ENCODE data around the gene ELFN2.

Gene ELFN2

DNA sequence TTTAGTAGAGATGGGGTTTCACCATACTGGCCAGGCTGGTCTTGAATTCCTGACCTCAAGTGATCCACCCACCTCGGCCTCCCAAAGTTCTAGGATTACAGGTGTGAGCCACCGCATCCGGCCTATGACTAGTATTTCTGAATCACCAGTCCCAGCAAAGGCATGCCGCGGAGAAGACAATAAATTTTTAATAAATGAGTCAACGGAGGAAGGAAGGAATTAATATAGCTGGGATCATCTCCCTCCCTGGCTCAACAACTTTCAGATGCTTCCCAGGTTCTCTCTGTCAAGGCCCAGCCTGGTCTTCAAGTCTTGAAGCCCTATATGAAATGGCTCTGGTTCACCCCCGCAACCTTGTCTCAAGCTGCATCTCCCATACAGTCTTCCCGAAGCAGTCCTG is 99.3 kb downstream of the ELFN2 start:
- no peak overlapping the region for H3K27ac ChIP-seq
- peaks cover 20 to 38% (median 33%) of the 10 kb centered on the region in 10 experiments for H3K4me1 ChIP-seq
- H3K4me3 ChIP-seq, result no peak overlapping the region
- peaks cover 0 to 41% (median 0%) of the 10 kb centered on the region in 11 experiments; a peak in 6 of 22 replicates for H4K20me1 ChIP-seq
- H3K9me3 ChIP-seq (replicated peaks in 1 of 11), result no peaks in the 10 kb centered on the region
- peaks cover 64 to 79% (median 70%) of the 10 kb centered on the region in 11 experiments for H3K27me3 ChIP-seq
- TF ChIP-seq Cebpa-rat (IDR thresholded peaks at IDR 0.05), result no peak
- H3K4me2 ChIP-seq, result no peak overlapping the region
- H3K9ac ChIP-seq, result no peak overlapping the region
- H3K36me3 ChIP-seq, result no peaks in the 10 kb centered on the region

DNA sequence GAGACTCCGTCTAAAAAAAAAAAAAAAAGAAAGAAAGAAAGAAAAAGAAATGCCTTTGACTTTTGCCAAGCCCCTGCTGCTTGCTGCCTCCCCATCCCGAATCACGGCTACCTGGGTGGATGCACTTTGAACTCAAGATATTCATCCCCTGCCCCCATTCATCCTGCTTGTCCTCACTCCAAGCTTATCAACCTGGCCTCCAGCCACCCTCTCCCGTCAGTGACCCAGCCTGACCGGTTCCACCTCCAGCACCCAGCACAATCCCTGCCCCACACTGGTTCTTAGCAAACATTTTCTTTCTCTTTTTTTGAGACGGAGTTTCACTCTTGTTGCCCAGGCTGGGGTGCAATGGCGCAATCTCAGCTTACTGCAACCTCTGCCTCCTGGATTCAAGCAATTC is 100.6 kb downstream of the ELFN2 start:
- H3K36me3 ChIP-seq, result no peaks in the 10 kb centered on the region
- H3K27me3 ChIP-seq, result peaks cover 66 to 79% (median 70%) of the 10 kb centered on the region in 11 experiments
- peaks cover 0 to 30% (median 0%) of the 10 kb centered on the region in 11 experiments; a peak in 6 of 22 replicates for H4K20me1 ChIP-seq
- peaks cover 16 to 30% (median 23%) of the 10 kb centered on the region in 10 experiments for H3K4me1 ChIP-seq
- 0 out of 22 replicates have a peak, but pooled peaks of 1 of the 11 experiments have one; percentile 10 for TF ChIP-seq Cebpa-rat (IDR thresholded peaks at IDR 0.05)
- no peak overlapping the region for H3K4me2 ChIP-seq
- no peak overlapping the region for H3K27ac ChIP-seq
- no peak overlapping the region for H3K9ac ChIP-seq
- H3K4me3 ChIP-seq, result no peak overlapping the region
- no peaks in the 10 kb centered on the region for H3K9me3 ChIP-seq (replicated peaks in 1 of 11)

DNA sequence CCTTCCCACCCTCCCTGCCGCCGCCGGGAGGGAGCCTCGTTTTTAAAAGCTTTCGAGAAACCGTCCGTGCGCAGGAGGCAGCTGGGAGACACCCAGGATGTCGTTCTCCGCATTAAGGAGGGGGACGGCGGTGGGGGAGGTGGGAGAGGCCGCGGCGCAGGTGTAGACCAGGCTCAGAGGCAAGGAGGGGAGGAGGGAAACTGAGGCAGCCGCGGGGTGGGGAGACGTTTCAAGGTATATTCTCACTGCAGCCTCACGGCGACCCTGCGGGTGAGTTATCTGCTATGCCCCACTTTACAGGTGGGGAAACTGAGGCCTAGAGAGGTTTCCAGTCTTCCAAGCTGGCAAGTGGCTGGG is 102.3 kb downstream of the ELFN2 start:
- H3K4me2 ChIP-seq, result no peak overlapping the region
- H3K4me1 ChIP-seq, result peaks cover 0 to 14% (median 6%) of the 10 kb centered on the region in 10 experiments; a peak in 15 of 20 replicates

DNA sequence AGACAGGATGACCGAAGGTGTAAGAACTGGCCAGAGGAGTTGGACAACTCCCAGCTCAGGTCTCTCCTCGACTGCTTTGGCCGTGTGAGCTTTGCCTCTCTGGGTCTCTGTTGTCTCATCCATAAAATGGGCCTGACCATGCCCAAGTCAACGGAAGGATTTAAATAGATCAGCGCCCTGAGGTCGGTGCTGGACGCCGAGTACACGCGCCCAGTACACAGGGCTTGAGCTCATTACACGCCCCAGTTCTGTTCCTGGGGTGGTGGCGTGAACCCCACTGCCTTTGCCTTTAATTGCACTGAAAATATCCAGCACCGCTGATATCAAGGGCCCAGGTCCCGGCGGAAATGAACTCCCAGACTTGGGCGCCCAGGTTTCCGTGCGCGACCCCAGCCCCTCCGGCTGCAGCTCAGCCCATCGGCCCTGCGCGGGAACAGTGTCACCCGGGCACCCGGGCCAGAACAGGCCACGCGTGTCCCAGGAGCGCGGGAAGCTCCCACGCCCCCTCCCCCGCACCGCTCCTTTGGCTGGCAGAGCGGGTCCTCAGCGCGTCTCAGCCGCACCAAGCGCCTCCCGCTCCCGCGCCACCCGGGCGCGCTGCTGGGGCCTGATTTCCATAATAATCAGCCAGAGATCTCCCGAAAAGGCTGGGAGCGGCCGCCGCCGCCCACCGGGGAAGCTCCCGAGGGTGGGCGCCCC is 102.8 kb downstream of the ELFN2 start:
- peaks cover 0 to 18% (median 0%) of the 10 kb centered on the region in 11 experiments; a peak in 6 of 22 replicates for H4K20me1 ChIP-seq
- no peak overlapping the region for H3K4me2 ChIP-seq
- TF ChIP-seq Cebpa-rat (IDR thresholded peaks at IDR 0.05), result no peak
- no peak overlapping the region for H3K4me3 ChIP-seq
- H3K27me3 ChIP-seq, result peaks cover 65 to 86% (median 76%) of the 10 kb centered on the region in 11 experiments
- H3K36me3 ChIP-seq, result no peaks in the 10 kb centered on the region
- no peak overlapping the region for H3K27ac ChIP-seq
- no peak overlapping the region for H3K9ac ChIP-seq
- H3K9me3 ChIP-seq (replicated peaks in 1 of 11), result no peaks in the 10 kb centered on the region
- peaks cover 0 to 9% (median 1%) of the 10 kb centered on the region in 10 experiments; a peak in 10 of 20 replicates for H3K4me1 ChIP-seq

More for the DNA sequence above, 102.3 kb downstream of the ELFN2 start:
- Histone ChIP-seq H3K4me3 (no peak overlapping the region), H3K27me3 (peaks cover 65 to 87% (median 76%) of the 10 kb centered on the region in 11 experiments), H3K9me3 (replicated peaks in 1 of 11) (no peaks in the 10 kb centered on the region), H3K9ac (no peak overlapping the region), H3K36me3 (no peaks in the 10 kb centered on the region), H4K20me1 (peaks cover 0 to 19% (median 0%) of the 10 kb centered on the region in 11 experiments; a peak in 6 of 22 replicates), H3K27ac (no peak overlapping the region)
- TF ChIP-seq Cebpa-rat (IDR thresholded peaks at IDR 0.05), result no peak

DNA sequence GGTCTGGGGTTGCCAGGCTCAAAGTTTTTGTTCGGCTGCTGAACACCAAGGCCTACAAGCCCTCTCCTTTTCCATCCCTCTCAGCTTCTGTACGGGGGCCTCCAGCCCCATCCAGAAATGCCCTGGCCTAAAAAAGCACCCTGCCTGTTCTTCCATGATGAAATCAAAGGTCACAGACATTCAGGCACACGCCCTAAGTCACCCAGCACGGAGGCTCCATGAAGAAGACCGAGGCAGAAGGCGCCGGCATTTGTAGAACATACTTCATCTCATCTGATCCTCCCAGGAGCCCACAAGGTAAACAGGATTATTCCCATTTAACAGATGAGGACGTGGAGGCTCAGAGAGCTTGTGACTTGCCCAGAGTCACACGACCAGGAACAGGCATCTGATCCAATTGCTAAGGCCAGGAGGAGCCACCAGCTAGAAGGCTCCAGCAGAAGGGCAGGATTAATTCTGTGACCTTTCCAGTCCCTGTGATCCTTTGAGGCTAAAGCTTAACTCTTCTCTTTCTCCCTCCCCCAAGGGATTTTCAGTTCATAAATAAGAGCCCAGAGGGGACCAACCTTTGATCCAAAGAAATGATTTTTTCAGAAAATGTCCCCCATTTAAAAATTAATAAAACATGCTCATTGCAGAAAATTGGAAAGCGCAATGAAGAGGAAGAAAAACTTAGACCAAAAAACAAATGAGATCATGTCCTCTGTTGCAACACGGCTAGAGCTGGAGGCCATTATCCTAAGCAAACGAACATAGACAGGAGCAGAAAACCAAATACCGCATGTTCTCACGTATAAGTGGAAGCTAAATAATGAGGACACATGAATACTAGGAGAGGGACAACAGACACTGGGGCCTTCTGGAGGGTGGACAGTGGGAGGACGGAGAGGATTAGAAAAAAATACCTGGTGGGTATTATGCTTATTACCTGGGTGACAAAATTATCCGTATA is 106.3 kb downstream of the ELFN2 start:
- Histone ChIP-seq H3K27me3 (peaks cover 41 to 54% (median 49%) of the 10 kb centered on the region in 11 experiments), H4K20me1 (peaks cover 0 to 41% (median 4%) of the 10 kb centered on the region in 11 experiments; a peak in 9 of 22 replicates), H3K4me2 (no peak overlapping the region; a peak in 1 of 22 replicates), H3K36me3 (no peaks in the 10 kb centered on the region), H3K4me1 (peaks cover 0 to 26% (median 12%) of the 10 kb centered on the region in 10 experiments; a peak in 16 of 20 replicates), H3K9ac (no peak overlapping the region), H3K9me3 (replicated peaks in 1 of 11) (no peaks in the 10 kb centered on the region), H3K27ac (no peak overlapping the region), H3K4me3 (no peak overlapping the region)
- no peak for TF ChIP-seq Cebpa-rat (IDR thresholded peaks at IDR 0.05)

DNA sequence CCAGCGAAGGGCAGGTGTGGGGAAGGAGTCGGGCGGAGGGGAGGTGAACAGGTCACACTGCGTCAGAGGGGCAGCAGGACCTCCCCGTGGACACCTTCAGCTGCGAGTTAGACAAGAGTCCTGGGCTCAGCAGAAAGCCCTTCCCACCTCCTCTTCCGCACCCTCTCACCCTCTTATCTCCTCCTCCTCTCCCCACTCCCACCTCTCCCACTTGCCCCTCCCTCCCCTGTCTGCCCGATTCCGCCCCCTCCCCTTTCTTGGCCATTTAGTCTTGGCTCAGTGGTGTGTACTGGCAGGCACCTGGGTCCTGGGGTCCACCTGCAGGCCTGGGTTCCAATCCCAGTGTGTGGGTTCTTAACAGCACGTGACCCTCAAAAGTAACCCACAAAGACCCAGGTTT is 107.8 kb downstream of the ELFN2 start:
- H3K4me2 ChIP-seq, result no peak overlapping the region
- peaks cover 10 to 41% (median 25%) of the 10 kb centered on the region in 10 experiments for H3K4me1 ChIP-seq
- H4K20me1 ChIP-seq, result peaks cover 0 to 55% (median 10%) of the 10 kb centered on the region in 11 experiments; a peak in 14 of 22 replicates
- no peaks in the 10 kb centered on the region for H3K9me3 ChIP-seq (replicated peaks in 1 of 11)
- no peak overlapping the region for H3K9ac ChIP-seq
- no peaks in the 10 kb centered on the region for H3K36me3 ChIP-seq
- peaks cover 25 to 39% (median 34%) of the 10 kb centered on the region in 11 experiments for H3K27me3 ChIP-seq
- no peak overlapping the region for H3K27ac ChIP-seq
- no peak for TF ChIP-seq Cebpa-rat (IDR thresholded peaks at IDR 0.05)
- no peak overlapping the region for H3K4me3 ChIP-seq

DNA sequence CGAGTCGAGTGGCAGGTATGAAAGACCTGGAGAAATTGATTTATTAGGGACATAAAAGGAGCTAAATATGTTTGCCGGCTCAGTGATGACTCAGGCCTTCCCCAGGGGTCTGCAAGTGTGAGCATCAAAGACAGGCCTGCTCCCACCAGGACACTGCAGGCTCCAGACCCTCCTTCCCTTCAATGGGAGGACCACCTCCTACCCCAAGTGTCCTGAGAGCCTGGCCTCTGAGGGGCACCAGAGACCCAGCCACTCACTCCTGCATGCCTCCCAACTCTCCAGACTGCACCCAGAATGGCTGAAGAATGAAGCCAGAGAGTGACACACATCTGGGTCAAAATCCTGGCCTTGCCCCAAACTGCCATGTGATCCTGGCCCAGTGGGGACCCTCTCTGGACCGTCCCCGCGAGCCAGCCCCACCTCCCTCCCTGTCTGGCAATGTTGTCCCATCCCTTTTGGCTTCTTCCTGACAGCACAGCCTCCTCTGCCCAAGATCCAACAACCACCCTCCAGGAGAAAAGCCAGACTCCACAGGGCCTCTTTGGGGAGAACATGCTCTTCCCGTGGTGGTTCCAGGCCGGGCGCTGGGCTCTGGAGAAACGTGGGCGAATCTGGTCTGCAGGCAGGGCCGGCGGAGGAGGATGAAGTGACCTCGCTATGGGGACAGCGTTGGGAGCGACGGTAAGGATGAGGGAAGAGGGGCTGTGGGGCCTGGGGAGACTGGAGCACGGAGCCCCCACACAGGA is 108.7 kb downstream of the ELFN2 start:
- peaks cover 20 to 51% (median 35%) of the 10 kb centered on the region in 10 experiments for H3K4me1 ChIP-seq
- no peak overlapping the region for H3K27ac ChIP-seq
- H3K27me3 ChIP-seq, result peaks cover 16 to 29% (median 24%) of the 10 kb centered on the region in 11 experiments
- peak overlapping the region in 3 of 11 experiments; percentile 13 to 23 (median 15); a peak in 6 of 22 replicates for H3K4me2 ChIP-seq
- H3K9me3 ChIP-seq (replicated peaks in 1 of 11), result no peaks in the 10 kb centered on the region
- TF ChIP-seq Cebpa-rat (IDR thresholded peaks at IDR 0.05), result no peak
- H3K4me3 ChIP-seq, result no peak overlapping the region
- peaks cover 0 to 8% (median 0%) of the 10 kb centered on the region in 11 experiments; a peak in 4 of 22 replicates for H3K36me3 ChIP-seq
- H3K9ac ChIP-seq, result no peak overlapping the region
- H4K20me1 ChIP-seq, result peaks cover 0 to 56% (median 12%) of the 10 kb centered on the region in 11 experiments; a peak in 11 of 22 replicates

Data from BLaER1 treated with 17β-estradiol and CSF1 and Interleukin-3, amounts not matched to agents 10 nM and 100 nM (cell line).